Neural cell (in vitro differentiated cells): ENCODE measurements around the gene MB21D2. TPM values are rescaled to one million over a fixed set of nuclear protein-coding genes. Genes with fewer than 3 reads are reported as not detected.

ENCODE experiments used
- polyA plus RNA-seq: library from polyadenylated mRNA; depleted of rRNA; stranded (reverse); fragments of >200 nt; gene quantifications from 2 replicates; pipeline ENCODE4 v1.2.3, GENCODE V29; 2014

The MB21D2 gene
- polyA plus RNA-seq, 1 donor from 2014 or later, result 39.0 TPM

Other genes starting within 250 kb of the MB21D2 start
- 2.1 and 4.8 TPM in 2 replicates for gene FGF12, start 190.3 kb downstream of the MB21D2 start, polyA plus RNA-seq